GM23338 (cell line): ENCODE measurements around the gene SBF2. TPM values are rescaled to one million over a fixed set of nuclear protein-coding genes. Genes with fewer than 3 reads are reported as not detected.

Experiments
- ATAC-seq: fragments of 200-7000 bp; cut with Tn5 transposase; 3 replicates; pipeline ENCODE4 v1.9.1; 2020
- DNase-seq: peaks from one replicate; pipeline ENCODE4 v3.0.0-alpha.2; 2015; ENCODE audit warnings: low spot score
- H2AFZ ChIP-seq: fragments of 200-600 bp; sonication (generic); 2 replicates; pipeline ENCODE4 v1.8.0; 2016; ENCODE audit warnings: antibody characterized with exemption, mild to moderate bottlenecking, moderate library complexity
- H3F3A ChIP-seq: fragments of 200-600 bp; sonication (generic); replicated peaks from 2 replicates; pipeline ENCODE4 v1.8.0; 2017; ENCODE audit warnings: antibody characterized with exemption, mixed run types, low read depth
- H3K27ac ChIP-seq: fragments of 200-600 bp; sonication (generic); 2 replicates; pipeline ENCODE4 v1.6.1; 2016; ENCODE audit warnings: low read depth
- H3K27me3 ChIP-seq: fragments of 200-600 bp; sonication (generic); 2 replicates; pipeline ENCODE4 v1.8.0; 2016; ENCODE audit warnings: mild to moderate bottlenecking, mixed run types, moderate library complexity; ENCODE audit not compliant: insufficient read depth
- H3K36me3 ChIP-seq: fragments of 200-600 bp; sonication (generic); 2 replicates; pipeline ENCODE4 v1.8.0; 2016; ENCODE audit warnings: mild to moderate bottlenecking; ENCODE audit not compliant: insufficient read depth
- H3K4me1 ChIP-seq: fragments of 200-600 bp; sonication (generic); 2 replicates; pipeline ENCODE4 v1.8.0; 2016; ENCODE audit warnings: mild to moderate bottlenecking, moderate library complexity; ENCODE audit not compliant: insufficient read depth
- H3K4me2 ChIP-seq: fragments of 200-600 bp; sonication (generic); 2 replicates; pipeline ENCODE4 v1.7.1; 2017; ENCODE audit warnings: mixed run types
- H3K4me3 ChIP-seq: fragments of 200-600 bp; sonication (generic); 2 replicates; pipeline ENCODE4 v1.6.1; 2016; ENCODE audit warnings: mixed run types
- H3K79me2 ChIP-seq: fragments of 200-600 bp; sonication (generic); replicated peaks from 2 replicates; pipeline ENCODE4 v1.8.0; 2017; ENCODE audit warnings: mild to moderate bottlenecking; ENCODE audit not compliant: insufficient read depth
- H3K9me2 ChIP-seq: fragments of 200-600 bp; sonication (generic); 2 replicates; pipeline ENCODE4 v1.8.0; 2017; ENCODE audit not compliant: insufficient read depth
- H4K20me1 ChIP-seq: fragments of 200-600 bp; sonication (generic); replicated peaks from 2 replicates; pipeline ENCODE4 v1.8.0; 2017; ENCODE audit warnings: mild to moderate bottlenecking; ENCODE audit not compliant: insufficient read depth
- H3K27ac Mint-ChIP-seq: 2 replicates; pipeline ENCODE4 v1.8.0; 2020; ENCODE audit warnings: inconsistent platforms, mild to moderate bottlenecking, moderate library complexity, mixed read lengths
- H3K27me3 Mint-ChIP-seq: 3 replicates; pipeline ENCODE4 v1.8.0; 2022; ENCODE audit warnings: low read depth, mild to moderate bottlenecking, moderate library complexity, mixed read lengths, inconsistent platforms; ENCODE audit not compliant: insufficient read depth, poor library complexity
- H3K36me3 Mint-ChIP-seq: 3 replicates; pipeline ENCODE4 v1.8.0; 2021; ENCODE audit warnings: low read depth, mild to moderate bottlenecking, inconsistent platforms, moderate library complexity, mixed read lengths
- H3K4me1 Mint-ChIP-seq: 3 replicates; pipeline ENCODE4 v1.8.0; 2020; ENCODE audit warnings: mild to moderate bottlenecking, inconsistent platforms, mixed read lengths
- H3K4me3 Mint-ChIP-seq: 3 replicates; pipeline ENCODE4 v1.8.0; 2021; ENCODE audit warnings: moderate library complexity, mild to moderate bottlenecking, inconsistent platforms, mixed read lengths
- H3K9me3 Mint-ChIP-seq: 3 replicates; pipeline ENCODE4 v1.8.0; 2020; ENCODE audit warnings: moderate library complexity, mild to moderate bottlenecking, inconsistent platforms, mixed read lengths
- CREB1 ChIP-seq: fragments of 250-450 bp; sonication (Bioruptor Pico); IDR thresholded peaks from 2 replicates; pipeline ENCODE4 v1.5.0; 2020; ENCODE audit warnings: low read depth, mild to moderate bottlenecking, moderate library complexity
- EZH2phosphoT487 ChIP-seq: fragments of 200-600 bp; sonication (generic); IDR thresholded peaks from one replicate; pipeline ENCODE4 v1.8.1; 2018; ENCODE audit warnings: antibody characterized with exemption; ENCODE audit not compliant: unreplicated experiment
- NANOG ChIP-seq: IDR thresholded peaks from 2 replicates; pipeline ENCODE4 v1.6.1; 2016; ENCODE audit warnings: antibody characterized with exemption, borderline replicate concordance
- STAT1 ChIP-seq: IDR thresholded peaks from one replicate; pipeline ENCODE4 v1.6.1; 2016; ENCODE audit warnings: antibody characterized with exemption; ENCODE audit not compliant: unreplicated experiment
- ZNF114 ChIP-seq: fragments of 250-450 bp; sonication (Bioruptor Pico); IDR thresholded peaks from 2 replicates; pipeline ENCODE4 v1.5.0; 2020; ENCODE audit warnings: mild to moderate bottlenecking, moderate library complexity
- ZNF331 ChIP-seq: fragments of 250-450 bp; sonication (Bioruptor Pico); IDR thresholded peaks from 2 replicates; pipeline ENCODE4 v1.5.0; 2020; ENCODE audit warnings: low read depth, mild to moderate bottlenecking, moderate library complexity
- ZNF462 ChIP-seq: fragments of 250-450 bp; sonication (Bioruptor Pico); IDR thresholded peaks from 2 replicates; pipeline ENCODE4 v1.5.0; 2020; ENCODE audit warnings: mild to moderate bottlenecking, moderate library complexity
- polyA plus RNA-seq: library from polyadenylated mRNA; unstranded; fragments of >200 nt; fragmentation: Nextera tagmentation; extraction: Ambion mirVana; gene quantifications from 2 replicates; pipeline ENCODE4 v1.2.1, GENCODE V29; 2016
- total RNA-seq: library from RNA; depleted of rRNA; stranded (reverse); fragments of >200 nt; shearing (Covaris generic); gene quantifications from 2 replicates; pipeline ENCODE4 v1.2.3, GENCODE V29; 2014
- TF ChIP-seq, protein P1 (sequence below), 2 experiments: fragments of 200-600 bp in 1 of 2; sonication (generic) in 1 of 2; conservative IDR thresholded peaks; 2 replicates each; pipeline versions ENCODE4 v1.5.1 to v1.6.1; 2016 to 2017; ENCODE audit warnings: antibody characterized with exemption in 2 of 2, low read depth in 2 of 2, mild to moderate bottlenecking in 2 of 2, moderate library complexity in 1 of 2
- TF ChIP-seq, protein P2 (sequence below): IDR thresholded peaks from 2 replicates; pipeline ENCODE4 v1.6.1; 2016; ENCODE audit warnings: antibody characterized with exemption

Gene SBF2
- total and polyA plus RNA-seq, 2 experiments from 2014 or later = 25.6 to 53.5 TPM

- H3K4me3 ChIP-seq = no peak overlapping the region
- H4K20me1 ChIP-seq = no peaks in the 10 kb centered on the region
- Mint-ChIP-seq H3K36me3 (peaks cover 3% of the 10 kb centered on the region; the same call in 1 of the 3 replicates), H3K4me1 (peaks cover 27% of the 10 kb centered on the region), H3K9me3 (no peaks in the 10 kb centered on the region; the same call in 2 of the 3 replicates), H3K27me3 (peaks cover 2% of the 10 kb centered on the region), H3K4me3 (no peak overlapping the region), H3K27ac (no peak overlapping the region)
- no peak overlapping the region for H3K27ac ChIP-seq
- H2AFZ ChIP-seq = no peak overlapping the region
- no peaks in the 10 kb centered on the region for H3K9me2 ChIP-seq
- H3K79me2 ChIP-seq = no peaks in the 10 kb centered on the region
- no peaks in the 10 kb centered on the region for H3F3A ChIP-seq
- DNase-seq (peak; percentile 65), ATAC-seq (peak; percentile 75)
- peaks cover 19% of the 10 kb centered on the region for H3K4me1 ChIP-seq
- no peaks in the 10 kb centered on the region for H3K27me3 ChIP-seq
- TF ChIP-seq, protein P1, sequence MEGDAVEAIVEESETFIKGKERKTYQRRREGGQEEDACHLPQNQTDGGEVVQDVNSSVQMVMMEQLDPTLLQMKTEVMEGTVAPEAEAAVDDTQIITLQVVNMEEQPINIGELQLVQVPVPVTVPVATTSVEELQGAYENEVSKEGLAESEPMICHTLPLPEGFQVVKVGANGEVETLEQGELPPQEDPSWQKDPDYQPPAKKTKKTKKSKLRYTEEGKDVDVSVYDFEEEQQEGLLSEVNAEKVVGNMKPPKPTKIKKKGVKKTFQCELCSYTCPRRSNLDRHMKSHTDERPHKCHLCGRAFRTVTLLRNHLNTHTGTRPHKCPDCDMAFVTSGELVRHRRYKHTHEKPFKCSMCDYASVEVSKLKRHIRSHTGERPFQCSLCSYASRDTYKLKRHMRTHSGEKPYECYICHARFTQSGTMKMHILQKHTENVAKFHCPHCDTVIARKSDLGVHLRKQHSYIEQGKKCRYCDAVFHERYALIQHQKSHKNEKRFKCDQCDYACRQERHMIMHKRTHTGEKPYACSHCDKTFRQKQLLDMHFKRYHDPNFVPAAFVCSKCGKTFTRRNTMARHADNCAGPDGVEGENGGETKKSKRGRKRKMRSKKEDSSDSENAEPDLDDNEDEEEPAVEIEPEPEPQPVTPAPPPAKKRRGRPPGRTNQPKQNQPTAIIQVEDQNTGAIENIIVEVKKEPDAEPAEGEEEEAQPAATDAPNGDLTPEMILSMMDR (conservative IDR thresholded peaks at IDR 0.05; ENCODE audit: low read depth in 2 of 2) = peak; percentile 80 to 92
- no peak for TF ChIP-seq NANOG
- H3K4me2 ChIP-seq = 0 out of 2 replicates have a peak overlapping the region, but pooled peaks have one; percentile 50
- no peaks in the 10 kb centered on the region for H3K36me3 ChIP-seq
Measured at GRCh38 chr11:9972989-9973388, 321.0 kb downstream of the SBF2 start.

- H4K20me1 ChIP-seq = no peaks in the 10 kb centered on the region
- Mint-ChIP-seq H3K4me3 (no peak overlapping the region), H3K4me1 (peaks cover 21% of the 10 kb centered on the region; the same call in 2 of the 3 replicates), H3K36me3 (peaks cover under 1% of the 10 kb centered on the region; the same call in 1 of the 3 replicates), H3K27me3 (peaks cover 2% of the 10 kb centered on the region), H3K27ac (peak overlapping the region; percentile 31; the same call in 1 of the 2 replicates), H3K9me3 (no peaks in the 10 kb centered on the region; the same call in 2 of the 3 replicates)
- H3K79me2 ChIP-seq = no peaks in the 10 kb centered on the region
- no peaks in the 10 kb centered on the region for H3F3A ChIP-seq
- H3K4me3 ChIP-seq = no peak overlapping the region
- H3K36me3 ChIP-seq = no peaks in the 10 kb centered on the region
- no peak overlapping the region for H2AFZ ChIP-seq
- no peak overlapping the region for H3K27ac ChIP-seq
- H3K4me2 ChIP-seq = no peak overlapping the region
- H3K4me1 ChIP-seq = peaks cover 19% of the 10 kb centered on the region
- H3K9me2 ChIP-seq = no peaks in the 10 kb centered on the region
- no peaks in the 10 kb centered on the region for H3K27me3 ChIP-seq
- ATAC-seq (no peak), DNase-seq (no peak)
- no peak for TF ChIP-seq ZNF331 (CRISPR knock-in tag)
- TF ChIP-seq, protein P2, sequence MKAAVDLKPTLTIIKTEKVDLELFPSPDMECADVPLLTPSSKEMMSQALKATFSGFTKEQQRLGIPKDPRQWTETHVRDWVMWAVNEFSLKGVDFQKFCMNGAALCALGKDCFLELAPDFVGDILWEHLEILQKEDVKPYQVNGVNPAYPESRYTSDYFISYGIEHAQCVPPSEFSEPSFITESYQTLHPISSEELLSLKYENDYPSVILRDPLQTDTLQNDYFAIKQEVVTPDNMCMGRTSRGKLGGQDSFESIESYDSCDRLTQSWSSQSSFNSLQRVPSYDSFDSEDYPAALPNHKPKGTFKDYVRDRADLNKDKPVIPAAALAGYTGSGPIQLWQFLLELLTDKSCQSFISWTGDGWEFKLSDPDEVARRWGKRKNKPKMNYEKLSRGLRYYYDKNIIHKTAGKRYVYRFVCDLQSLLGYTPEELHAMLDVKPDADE = no peak
- TF ChIP-seq NANOG = no peak
- TF ChIP-seq CREB1 (CRISPR knock-in tag) = no peak
- no peak for TF ChIP-seq EZH2phosphoT487
- TF ChIP-seq ZNF462 (CRISPR knock-in tag) = no peak
- TF ChIP-seq STAT1 = no peak
- TF ChIP-seq ZNF114 = no peak
Measured at GRCh38 chr11:9971894-9972293, 322.1 kb downstream of the SBF2 start.
